HG02938 (cell line): ENCODE measurements around the gene SORCS2.

Experiments
- ATAC-seq: cut with Tn5 transposase; IDR thresholded peaks from one replicate; pipeline ENCODE4 v1.9.1; 2021; ENCODE audit warnings: mild to moderate bottlenecking, moderate library complexity; ENCODE audit not compliant: unreplicated experiment

Gene SORCS2

GRCh38 chr4:7691982-7692381 is 499.6 kb downstream of the SORCS2 start:
- ATAC-seq: no peak

- ATAC-seq: no peak
Observed at GRCh38 chr4:7692451-7693236, 500.3 kb downstream of the SORCS2 start.

GRCh38 chr4:7693237-7693608 is 500.9 kb downstream of the SORCS2 start:
- ATAC-seq: no peak

- ATAC-seq: no peak
Observed at GRCh38 chr4:7693711-7694110, 501.4 kb downstream of the SORCS2 start.

GRCh38 chr4:7694324-7694723 is 502.0 kb downstream of the SORCS2 start:
- no peak for ATAC-seq

- no peak for ATAC-seq
Observed at GRCh38 chr4:7697343-7697742, 505.0 kb downstream of the SORCS2 start.

GRCh38 chr4:7697821-7698220 is 505.5 kb downstream of the SORCS2 start:
- ATAC-seq: no peak

GRCh38 chr4:7698584-7698983 is 506.2 kb downstream of the SORCS2 start:
- ATAC-seq: no peak

GRCh38 chr4:7699031-7699430 is 506.7 kb downstream of the SORCS2 start:
- no peak for ATAC-seq

- no peak for ATAC-seq
Observed at GRCh38 chr4:7699825-7700224, 507.5 kb downstream of the SORCS2 start.

- no peak for ATAC-seq
Observed at GRCh38 chr4:7700665-7701064, 508.3 kb downstream of the SORCS2 start.

GRCh38 chr4:7701866-7702649 is 509.7 kb downstream of the SORCS2 start:
- ATAC-seq: no peak

- ATAC-seq: no peak
Observed at GRCh38 chr4:7703688-7704087, 511.4 kb downstream of the SORCS2 start.

- ATAC-seq: no peak
Observed at GRCh38 chr4:7704091-7704490, 511.8 kb downstream of the SORCS2 start.

- ATAC-seq: no peak
Observed at GRCh38 chr4:7704625-7705024, 512.3 kb downstream of the SORCS2 start.

GRCh38 chr4:7705062-7705461 is 512.7 kb downstream of the SORCS2 start:
- ATAC-seq: no peak

GRCh38 chr4:7705593-7705992 is 513.3 kb downstream of the SORCS2 start:
- ATAC-seq: no peak

- ATAC-seq: no peak
Observed at GRCh38 chr4:7708238-7708637, 515.9 kb downstream of the SORCS2 start.

GRCh38 chr4:7708981-7709380 is 516.6 kb downstream of the SORCS2 start:
- ATAC-seq: no peak

- ATAC-seq: no peak
Observed at GRCh38 chr4:7709431-7709830, 517.1 kb downstream of the SORCS2 start.

GRCh38 chr4:7710126-7710525 is 517.8 kb downstream of the SORCS2 start:
- no peak for ATAC-seq

- ATAC-seq: no peak
Observed at GRCh38 chr4:7710576-7711306, 518.4 kb downstream of the SORCS2 start.
